Fibroblast of the aortic adventitia (primary cell): Measurements from ENCODE around the gene NDUFA13. TPM values are rescaled to one million over a fixed set of nuclear protein-coding genes. Genes with fewer than 3 reads are reported as not detected.

Experiments
- DNase-seq: peaks from one replicate; pipeline ENCODE4 v3.0.0-alpha.2; 2010; ENCODE audit warnings: low read depth
- H3K4me3 ChIP-seq: 2 replicates; pipeline ENCODE4 v1.5.1; 2011; ENCODE audit warnings: low read depth, mild to moderate bottlenecking, control low read depth, low read length, moderate library complexity
- total RNA-seq: library from RNA; depleted of rRNA; stranded (reverse); fragments of >200 nt; gene quantifications from 2 replicates; pipeline ENCODE4 v1.2.3, GENCODE V29; 2012; ENCODE audit warnings: low replicate concordance
- TF ChIP-seq, protein P1 (sequence below): IDR thresholded peaks from 2 replicates; pipeline ENCODE4 v1.5.1; 2011; ENCODE audit warnings: mild to moderate bottlenecking, low read length, control low read depth, inconsistent platforms; ENCODE audit not compliant: insufficient read depth

NDUFA13 gene
- total RNA-seq, 1 donor = 127 TPM

DNA sequence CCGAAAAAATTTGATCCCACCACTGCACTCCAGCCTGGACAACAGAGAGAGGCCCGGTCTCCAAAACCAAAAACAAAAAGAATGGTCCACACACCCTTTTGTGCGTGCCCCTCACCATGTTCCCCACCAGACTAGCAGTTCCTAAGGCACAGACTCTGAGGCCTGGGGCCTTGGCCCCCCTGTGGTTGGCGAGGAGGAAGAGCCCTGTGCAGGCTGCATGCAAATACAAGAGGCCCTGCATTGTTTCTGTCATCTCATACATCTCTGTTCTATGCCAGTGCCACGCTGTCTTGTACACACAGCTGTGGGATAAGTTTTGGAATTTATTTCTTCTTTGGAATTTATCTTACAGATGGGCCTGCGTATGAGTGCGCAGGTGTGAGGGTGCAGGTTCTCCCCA, 8.0 kb downstream of the NDUFA13 start:
- no peak for DNase-seq
- no peak overlapping the region for H3K4me3 ChIP-seq
- TF ChIP-seq, protein P1, sequence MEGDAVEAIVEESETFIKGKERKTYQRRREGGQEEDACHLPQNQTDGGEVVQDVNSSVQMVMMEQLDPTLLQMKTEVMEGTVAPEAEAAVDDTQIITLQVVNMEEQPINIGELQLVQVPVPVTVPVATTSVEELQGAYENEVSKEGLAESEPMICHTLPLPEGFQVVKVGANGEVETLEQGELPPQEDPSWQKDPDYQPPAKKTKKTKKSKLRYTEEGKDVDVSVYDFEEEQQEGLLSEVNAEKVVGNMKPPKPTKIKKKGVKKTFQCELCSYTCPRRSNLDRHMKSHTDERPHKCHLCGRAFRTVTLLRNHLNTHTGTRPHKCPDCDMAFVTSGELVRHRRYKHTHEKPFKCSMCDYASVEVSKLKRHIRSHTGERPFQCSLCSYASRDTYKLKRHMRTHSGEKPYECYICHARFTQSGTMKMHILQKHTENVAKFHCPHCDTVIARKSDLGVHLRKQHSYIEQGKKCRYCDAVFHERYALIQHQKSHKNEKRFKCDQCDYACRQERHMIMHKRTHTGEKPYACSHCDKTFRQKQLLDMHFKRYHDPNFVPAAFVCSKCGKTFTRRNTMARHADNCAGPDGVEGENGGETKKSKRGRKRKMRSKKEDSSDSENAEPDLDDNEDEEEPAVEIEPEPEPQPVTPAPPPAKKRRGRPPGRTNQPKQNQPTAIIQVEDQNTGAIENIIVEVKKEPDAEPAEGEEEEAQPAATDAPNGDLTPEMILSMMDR = no peak

DNA sequence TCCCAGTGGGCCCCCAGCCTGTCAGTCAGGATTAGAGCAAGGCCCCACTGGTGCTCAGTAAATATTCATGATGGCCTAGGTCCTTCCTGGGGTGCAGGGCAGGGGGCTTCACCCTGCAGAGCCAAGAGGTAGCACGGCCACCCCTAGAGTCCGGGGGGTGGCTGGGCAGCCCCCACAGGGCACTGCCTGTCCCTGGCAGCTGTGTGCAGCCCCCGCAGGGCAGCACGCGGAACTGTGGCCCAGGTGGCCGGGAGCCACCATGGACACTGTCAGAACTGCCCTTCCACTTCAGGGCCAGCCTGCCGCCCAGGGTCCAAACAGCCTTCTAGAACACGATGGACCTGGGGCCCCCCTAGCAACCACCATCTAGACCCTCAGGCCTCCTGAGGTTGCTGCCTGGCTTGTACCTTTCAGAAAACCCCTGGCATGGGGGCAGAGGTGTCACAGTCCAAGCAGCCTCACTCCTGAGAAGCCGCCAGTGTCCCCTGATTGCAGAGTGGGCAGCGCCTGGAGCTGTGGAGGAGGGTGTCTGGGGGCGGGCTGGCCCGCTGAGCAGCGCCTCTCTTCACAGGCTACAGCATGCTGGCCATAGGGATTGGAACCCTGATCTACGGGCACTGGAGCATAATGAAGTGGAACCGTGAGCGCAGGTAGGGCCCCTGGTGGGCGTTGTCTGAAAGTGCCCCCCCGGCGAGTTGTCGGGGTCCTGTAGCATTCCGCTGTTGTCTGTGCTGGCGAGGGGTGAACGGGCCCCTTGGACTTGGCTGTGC, 9.8 kb downstream of the NDUFA13 start:
- H3K4me3 ChIP-seq = no peak overlapping the region
- no peak for DNase-seq
- TF ChIP-seq, protein P1 = no peak

DNA sequence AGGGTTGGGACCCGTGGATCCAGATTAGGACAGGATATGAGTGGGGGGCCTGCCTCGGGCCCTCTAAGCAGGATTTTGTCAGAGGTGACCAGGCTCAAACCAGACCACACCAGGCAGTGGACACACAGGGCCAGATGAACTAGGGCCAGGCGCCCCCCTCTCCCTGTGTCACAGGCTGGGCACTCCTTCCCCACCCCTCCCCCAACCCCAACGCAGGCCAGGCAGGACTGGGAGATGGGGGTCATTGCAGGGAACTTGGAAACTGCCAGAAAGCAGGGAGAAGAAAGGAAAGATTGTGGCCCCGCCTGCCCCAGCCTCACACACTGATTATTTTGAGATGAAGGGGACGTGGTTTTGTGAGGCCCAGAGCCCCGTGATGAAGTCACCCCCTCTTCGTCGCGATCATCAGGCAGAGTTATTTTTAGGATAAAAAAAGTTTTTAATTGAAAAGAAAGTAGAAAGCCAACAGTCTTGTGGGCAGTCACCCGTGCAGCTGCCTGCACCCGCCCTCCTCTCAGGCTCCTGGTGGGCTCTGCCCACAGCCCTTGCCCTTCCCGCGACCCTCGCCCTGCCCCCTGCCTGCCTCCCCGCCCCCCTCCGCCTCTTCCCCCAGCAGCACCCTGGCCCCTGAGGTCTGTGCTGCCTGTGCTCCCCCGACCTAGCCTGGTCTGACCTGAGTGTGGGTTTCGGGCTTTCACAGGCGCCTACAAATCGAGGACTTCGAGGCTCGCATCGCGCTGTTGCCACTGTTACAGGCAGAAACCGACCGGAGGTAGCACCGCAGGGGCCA, 10.8 kb downstream of the NDUFA13 start:
- H3K4me3 ChIP-seq = no peak overlapping the region
- TF ChIP-seq, protein P1 = no peak
- no peak for DNase-seq

DNA sequence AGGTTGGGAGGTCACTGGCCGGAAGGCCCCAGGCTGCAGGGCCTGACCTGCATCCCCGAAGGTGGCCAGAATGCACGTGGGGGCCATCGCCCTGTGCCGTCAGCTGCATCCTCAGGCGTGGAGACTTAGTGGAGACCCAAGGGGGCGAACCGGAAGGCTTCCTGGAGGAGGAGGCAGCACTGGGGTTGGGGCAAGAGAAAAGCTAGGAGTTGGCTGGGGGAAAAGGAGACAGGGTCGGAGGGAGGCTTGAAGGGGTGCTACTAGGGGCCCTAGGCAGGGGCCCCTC, 11.3 kb downstream of the NDUFA13 start:
- H3K4me3 ChIP-seq = no peak overlapping the region
- DNase-seq = no peak
- TF ChIP-seq, protein P1 = no peak

DNA sequence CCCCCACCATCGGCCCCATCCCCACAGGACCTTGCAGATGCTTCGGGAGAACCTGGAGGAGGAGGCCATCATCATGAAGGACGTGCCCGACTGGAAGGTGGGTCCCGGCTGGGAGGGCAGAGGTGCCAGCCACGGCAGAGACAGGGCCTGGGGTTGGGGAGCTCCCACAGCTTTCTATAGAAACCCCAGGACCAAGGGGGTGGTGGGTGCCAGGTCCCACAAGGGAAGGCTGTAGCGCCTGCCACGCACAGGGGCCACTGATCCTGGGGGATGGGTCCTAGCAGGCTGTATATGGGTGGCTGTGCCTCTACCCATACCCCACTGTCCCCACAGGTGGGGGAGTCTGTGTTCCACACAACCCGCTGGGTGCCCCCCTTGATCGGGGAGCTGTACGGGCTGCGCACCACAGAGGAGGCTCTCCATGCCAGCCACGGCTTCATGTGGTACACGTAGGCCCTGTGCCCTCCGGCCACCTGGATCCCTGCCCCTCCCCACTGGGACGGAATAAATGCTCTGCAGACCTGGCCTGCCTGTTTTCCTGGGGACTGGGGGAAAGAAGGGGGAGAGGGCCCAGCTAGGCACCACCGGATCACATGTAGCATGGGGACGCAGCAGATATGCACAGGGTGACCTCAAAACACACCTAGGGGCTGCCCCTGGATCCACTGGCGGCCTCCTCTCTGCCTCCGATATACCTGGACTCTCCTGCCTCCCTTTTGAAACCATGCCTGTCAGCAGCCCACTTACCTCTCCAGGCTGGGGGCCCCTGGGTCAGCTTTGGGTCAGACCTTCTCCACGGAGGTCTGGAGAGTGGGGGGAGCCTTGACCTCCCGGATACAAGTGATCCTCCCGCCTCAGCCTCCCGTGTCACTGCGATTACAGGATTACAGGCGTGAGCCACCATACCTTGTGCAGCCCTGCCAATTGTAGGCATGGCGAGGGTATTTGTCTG, 11.9 kb downstream of the NDUFA13 start:
- no peak overlapping the region for H3K4me3 ChIP-seq
- TF ChIP-seq, protein P1 = no peak
- DNase-seq = no peak

DNA sequence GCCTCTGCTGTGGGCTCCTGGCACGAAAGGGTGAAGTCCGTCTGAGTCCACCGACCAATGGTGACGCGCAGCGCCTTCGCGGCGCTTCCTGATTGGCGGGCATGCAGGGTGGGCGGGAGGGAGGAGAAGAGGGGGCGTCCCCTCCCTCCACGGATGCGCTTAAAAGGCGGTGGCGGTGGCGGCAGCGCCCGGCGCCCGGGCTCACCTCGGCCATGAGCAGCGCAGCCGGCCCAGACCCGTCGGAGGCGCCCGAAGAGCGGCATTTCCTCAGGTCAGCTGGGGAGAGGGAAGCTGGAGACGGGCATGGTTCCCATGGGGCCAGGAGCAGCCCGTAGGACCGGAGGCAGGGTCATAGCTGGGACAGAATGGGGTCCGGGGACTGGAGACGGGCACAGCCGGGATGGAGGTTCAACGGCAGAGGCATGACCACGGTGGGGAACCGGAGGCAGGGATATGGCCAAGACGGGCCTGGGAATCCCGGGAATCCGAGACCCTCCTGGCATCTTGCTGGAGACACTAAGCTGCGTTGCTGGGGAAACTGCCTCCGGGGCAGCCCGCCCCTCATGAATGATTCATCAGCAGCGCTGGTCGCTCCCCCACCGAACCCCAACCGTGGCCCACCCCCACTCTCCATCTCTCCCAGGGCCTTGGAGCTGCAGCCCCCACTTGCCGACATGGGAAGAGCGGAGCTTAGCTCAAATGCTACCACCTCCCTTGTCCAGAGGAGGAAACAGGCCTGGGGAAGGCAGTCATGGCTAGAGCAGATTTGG, 12.9 kb downstream of the NDUFA13 start, which contains the start of gene YJEFN3:
YJEFN3 (plus strand) TSS at position 191 of the 770 bp plus-strand sequence; CDS start at position 213, 22 bp downstream.
- no peak for DNase-seq
- no peak within 1 kb of the TSS for H3K4me3 ChIP-seq

More for the DNA sequence above, 12.9 kb downstream of the NDUFA13 start, which contains the start of gene YJEFN3:
- TF ChIP-seq, protein P1 = no peak
